ENCODE measurements around the gene HIBADH.

The HIBADH gene

DNA sequence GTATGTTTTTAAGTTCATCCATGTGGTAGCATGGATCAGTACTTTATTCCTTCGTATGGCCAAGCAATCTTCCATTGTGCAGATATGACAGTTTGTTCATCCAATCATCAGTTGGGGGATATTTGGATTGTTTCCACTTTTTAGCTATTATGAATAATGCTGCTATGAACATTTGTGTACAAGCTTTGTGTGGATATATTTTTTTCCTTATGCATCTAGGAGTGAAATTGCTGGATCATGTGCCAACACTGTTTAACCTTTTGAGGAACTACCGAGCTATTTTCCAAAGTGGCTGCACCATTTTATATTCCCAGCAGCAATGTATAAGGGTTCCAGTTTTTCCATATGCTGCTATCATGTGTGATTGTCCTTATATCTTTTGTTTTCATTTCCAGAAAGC is 140.1 kb downstream of the HIBADH start:
- Histone ChIP-seq H3K4me2 (ENCODE audit: low read length, poor library complexity, severe bottlenecking) (no peak overlapping the region), H3K9ac (ENCODE audit: low read length) (no peak overlapping the region), H3K4me3 (ENCODE audit: insufficient read depth in 1 of 2, low read depth in 1 of 2, low read length in 2 of 2) (no peak overlapping the region), H3K27me3 (ENCODE audit: control insufficient read depth in 1 of 2, insufficient read depth in 1 of 2, low read length in 2 of 2) (no peaks in the 10 kb centered on the region), H3K14ac (ENCODE audit: low read length in 2 of 2) (no peak overlapping the region), H3K4ac (ENCODE audit: low read depth in 1 of 2, low read length in 2 of 2) (no peak overlapping the region), H3K4me1 (ENCODE audit: control insufficient read depth, insufficient read depth, low read depth, low read length) (peaks cover 1% of the 10 kb centered on the region), H3K18ac (ENCODE audit: low read depth in 1 of 2, low read length in 2 of 2) (no peak overlapping the region), H3K9me3 (ENCODE audit: control insufficient read depth, low read length) (no peaks in the 10 kb centered on the region), H2BK120ac (ENCODE audit: low read depth, low read length) (no peak overlapping the region), H2AK5ac (ENCODE audit: low read length, severe bottlenecking) (no peak overlapping the region), H3K36me3 (ENCODE audit: control insufficient read depth in 1 of 2, insufficient read depth in 2 of 2, low read depth in 1 of 2, low read length in 2 of 2) (peaks cover 3 to 22% of the 10 kb centered on the region in 2 experiments), H4K91ac (ENCODE audit: low read length) (no peak overlapping the region), H3K23ac (ENCODE audit: low read length in 2 of 2) (no peak overlapping the region), H3K27ac (ENCODE audit: low read length, poor library complexity, severe bottlenecking) (no peak overlapping the region), H2AFZ (ENCODE audit: low read depth, low read length) (no peak overlapping the region), H2BK5ac (ENCODE audit: low read depth, low read length, poor library complexity, severe bottlenecking) (no peak overlapping the region), H4K8ac (ENCODE audit: low read length) (no peak overlapping the region), H2BK12ac (ENCODE audit: low read length in 2 of 2) (no peak overlapping the region), H2BK15ac (ENCODE audit: low read depth, poor library complexity, severe bottlenecking) (no peak overlapping the region), H3K79me1 (replicated peaks; ENCODE audit: low read length, poor library complexity, severe bottlenecking) (no peaks in the 10 kb centered on the region)
- DNase-seq = no peak
- WGBS = 83% methylated on average over 2 of the region's 2 CpGs

DNA sequence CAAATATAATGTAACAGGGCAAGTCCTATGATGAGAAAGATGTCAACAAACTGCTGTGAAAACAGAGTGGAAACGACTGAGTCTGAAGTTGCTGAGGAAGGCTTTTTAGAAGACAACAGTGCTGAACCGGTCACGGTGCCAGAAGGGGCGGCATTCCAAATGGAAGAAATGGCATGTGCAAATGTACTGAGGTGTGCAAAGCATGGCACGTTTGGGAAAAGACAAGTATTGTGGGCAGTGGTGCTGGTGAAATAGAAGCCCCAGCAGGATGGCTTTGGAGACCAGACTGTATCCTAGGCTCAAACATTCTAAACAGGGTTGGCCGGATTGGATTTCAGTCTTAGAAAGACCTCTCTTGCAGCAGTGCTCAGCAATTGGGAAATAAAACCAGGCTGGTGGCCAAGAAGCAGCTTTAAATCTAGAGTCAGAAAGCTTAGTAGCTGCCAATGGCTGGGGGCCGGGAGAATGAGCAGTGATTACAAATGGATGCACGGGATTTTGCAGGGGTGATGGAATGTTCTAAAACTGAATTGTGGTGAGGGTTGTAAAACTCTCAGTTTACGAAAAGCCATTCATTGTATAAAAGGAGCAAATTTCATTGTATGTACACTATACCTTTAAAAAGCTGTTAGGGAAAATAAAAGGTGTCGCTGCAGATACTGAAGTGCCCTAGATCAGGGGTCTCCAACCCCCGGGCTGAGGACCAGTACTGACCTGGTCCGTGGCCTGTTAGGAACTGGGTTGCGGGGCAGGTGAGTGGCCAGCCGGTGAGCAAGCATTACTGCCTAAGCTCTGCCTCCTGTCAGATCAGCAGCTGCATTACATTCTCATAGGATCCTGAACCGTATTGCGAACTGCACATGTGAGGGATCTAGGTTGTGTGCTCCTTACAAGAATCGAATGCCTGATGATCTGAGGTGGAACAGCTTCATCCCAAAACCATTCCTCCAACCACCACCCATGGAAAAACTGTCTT is 141.6 kb downstream of the HIBADH start:
- no peaks in the 10 kb centered on the region for H3K9me3 ChIP-seq (ENCODE audit: control insufficient read depth, low read length)
- H3K4me2 ChIP-seq (ENCODE audit: low read length, poor library complexity, severe bottlenecking) = no peak overlapping the region
- DNase-seq = no peak
- 94% methylated on average over 15 of the region's 17 CpGs for WGBS
- H2BK15ac ChIP-seq (ENCODE audit: low read depth, poor library complexity, severe bottlenecking) = no peak overlapping the region
- H3K4ac ChIP-seq (ENCODE audit: low read depth in 1 of 2, low read length in 2 of 2) = no peak overlapping the region
- H2BK5ac ChIP-seq (ENCODE audit: low read depth, low read length, poor library complexity, severe bottlenecking) = no peak overlapping the region
- H2AK5ac ChIP-seq (ENCODE audit: low read length, severe bottlenecking) = no peak overlapping the region
- H3K9ac ChIP-seq (ENCODE audit: low read length) = no peak overlapping the region
- H3K4me3 ChIP-seq (ENCODE audit: insufficient read depth in 1 of 2, low read depth in 1 of 2, low read length in 2 of 2) = no peak overlapping the region
- no peaks in the 10 kb centered on the region for H3K4me1 ChIP-seq (ENCODE audit: control insufficient read depth, insufficient read depth, low read depth, low read length)
- H3K27me3 ChIP-seq (ENCODE audit: control insufficient read depth in 1 of 2, insufficient read depth in 1 of 2, low read length in 2 of 2) = no peaks in the 10 kb centered on the region
- no peak overlapping the region for H3K27ac ChIP-seq (ENCODE audit: low read length, poor library complexity, severe bottlenecking)
- no peak overlapping the region for H4K8ac ChIP-seq (ENCODE audit: low read length)
- H3K36me3 ChIP-seq (ENCODE audit: control insufficient read depth in 1 of 2, insufficient read depth in 2 of 2, low read depth in 1 of 2, low read length in 2 of 2) = peaks cover 2 to 20% of the 10 kb centered on the region in 2 experiments
- no peak overlapping the region for H3K14ac ChIP-seq (ENCODE audit: low read length in 2 of 2)
- no peak overlapping the region for H4K91ac ChIP-seq (ENCODE audit: low read length)
- H2AFZ ChIP-seq (ENCODE audit: low read depth, low read length) = no peak overlapping the region
- no peak overlapping the region for H2BK12ac ChIP-seq (ENCODE audit: low read length in 2 of 2)
- H2BK120ac ChIP-seq (ENCODE audit: low read depth, low read length) = no peak overlapping the region
- H3K18ac ChIP-seq (ENCODE audit: low read depth in 1 of 2, low read length in 2 of 2) = no peak overlapping the region
- no peaks in the 10 kb centered on the region for H3K79me1 ChIP-seq (replicated peaks; ENCODE audit: low read length, poor library complexity, severe bottlenecking)
- no peak overlapping the region for H3K23ac ChIP-seq (ENCODE audit: low read length in 2 of 2)

DNA sequence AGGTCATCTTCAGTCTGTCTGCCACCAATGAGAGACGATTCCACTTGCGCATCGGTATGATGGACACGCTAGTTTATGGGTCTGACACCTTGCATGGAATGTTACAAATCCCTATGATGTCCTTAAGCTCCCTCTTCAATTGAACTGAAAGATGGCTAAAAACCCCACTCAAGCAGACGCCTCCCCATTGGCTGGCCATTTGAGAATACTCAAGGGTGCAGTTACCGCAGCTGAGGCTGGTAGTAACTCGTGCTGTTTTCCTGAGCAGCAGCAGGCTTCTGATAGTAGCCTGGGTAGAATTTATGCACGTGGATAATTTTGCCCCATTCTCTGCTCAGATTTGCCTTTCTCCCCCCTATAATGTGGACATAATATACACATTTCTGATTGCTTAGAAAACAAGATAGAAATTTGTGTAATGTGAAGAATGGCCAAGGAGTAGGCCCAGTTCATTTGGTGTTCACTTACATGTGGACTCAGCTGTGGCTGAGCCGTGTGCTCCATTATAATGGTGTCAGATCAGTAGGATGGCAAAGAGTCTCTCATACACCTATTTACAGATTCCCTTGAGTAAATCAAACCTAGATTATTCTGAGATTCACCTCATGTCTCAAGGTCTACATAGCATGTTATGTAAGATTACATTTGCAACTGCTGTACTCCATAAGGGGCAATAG is 142.8 kb downstream of the HIBADH start:
- 92% methylated on average over 8 of the region's 9 CpGs for WGBS
- Histone ChIP-seq H3K4me3 (ENCODE audit: insufficient read depth in 1 of 2, low read depth in 1 of 2, low read length in 2 of 2) (no peak overlapping the region), H3K18ac (ENCODE audit: low read depth in 1 of 2, low read length in 2 of 2) (no peak overlapping the region), H2AK5ac (ENCODE audit: low read length, severe bottlenecking) (no peak overlapping the region), H3K23ac (ENCODE audit: low read length in 2 of 2) (no peak overlapping the region), H3K9ac (ENCODE audit: low read length) (no peak overlapping the region), H4K8ac (ENCODE audit: low read length) (no peak overlapping the region), H3K14ac (ENCODE audit: low read length in 2 of 2) (no peak overlapping the region), H3K27ac (ENCODE audit: low read length, poor library complexity, severe bottlenecking) (no peak overlapping the region), H2BK15ac (ENCODE audit: low read depth, poor library complexity, severe bottlenecking) (no peak overlapping the region), H2AFZ (ENCODE audit: low read depth, low read length) (no peak overlapping the region), H2BK5ac (ENCODE audit: low read depth, low read length, poor library complexity, severe bottlenecking) (no peak overlapping the region), H3K36me3 (ENCODE audit: control insufficient read depth in 1 of 2, insufficient read depth in 2 of 2, low read depth in 1 of 2, low read length in 2 of 2) (peaks cover 0 to 9% of the 10 kb centered on the region in 2 experiments), H3K9me3 (ENCODE audit: control insufficient read depth, low read length) (no peaks in the 10 kb centered on the region), H2BK12ac (ENCODE audit: low read length in 2 of 2) (no peak overlapping the region), H3K79me1 (replicated peaks; ENCODE audit: low read length, poor library complexity, severe bottlenecking) (no peaks in the 10 kb centered on the region), H3K4ac (ENCODE audit: low read depth in 1 of 2, low read length in 2 of 2) (no peak overlapping the region), H2BK120ac (ENCODE audit: low read depth, low read length) (no peak overlapping the region), H3K27me3 (ENCODE audit: control insufficient read depth in 1 of 2, insufficient read depth in 1 of 2, low read length in 2 of 2) (no peaks in the 10 kb centered on the region), H4K91ac (ENCODE audit: low read length) (no peak overlapping the region), H3K4me1 (ENCODE audit: control insufficient read depth, insufficient read depth, low read depth, low read length) (no peaks in the 10 kb centered on the region), H3K4me2 (ENCODE audit: low read length, poor library complexity, severe bottlenecking) (no peak overlapping the region)
- no peak for DNase-seq

All from mesenchymal stem cell (in vitro differentiated cells and primary cell).